Lower lobe of right lung (tissue), 2 donors: ENCODE measurements around the gene CHMP4B. TPM values are rescaled to one million over a fixed set of nuclear protein-coding genes. Genes with fewer than 3 reads are reported as not detected.

ENCODE experiments used
- ATAC-seq, 2 donors: fragments of 200-7000 bp; cut with Tn5 transposase; one replicate each; pipeline ENCODE4 v1.9.1; 2020 to 2022; ENCODE audit warnings: mild to moderate bottlenecking in 2 of 2, moderate library complexity in 2 of 2
- DNase-seq: peaks from one replicate; pipeline ENCODE4 v3.0.0-alpha.2; 2020
- H3K27ac ChIP-seq: fragments of 200-600 bp; one replicate; pipeline ENCODE4 v1.8.0; 2022
- H3K27me3 ChIP-seq: fragments of 200-600 bp; one replicate; pipeline ENCODE4 v1.8.0; 2022; ENCODE audit warnings: low read depth
- H3K36me3 ChIP-seq: fragments of 200-600 bp; one replicate; pipeline ENCODE4 v1.8.0; 2022; ENCODE audit warnings: mild to moderate bottlenecking
- H3K4me1 ChIP-seq: fragments of 200-600 bp; one replicate; pipeline ENCODE4 v1.8.0; 2022
- H3K4me3 ChIP-seq: fragments of 200-600 bp; one replicate; pipeline ENCODE4 v1.8.0; 2022; ENCODE audit warnings: mild to moderate bottlenecking
- H3K9me3 ChIP-seq: fragments of 200-600 bp; one replicate; pipeline ENCODE4 v1.8.0; 2022
- intact Hi-C: fragments of 100-400 bp; cut with DNase I; formaldehyde crosslinking; loops from one replicate; pipeline ENCODE4 v1.11.0; 2022
- total RNA-seq: library from RNA; stranded (reverse); fragmentation: NEBNext Ultra II Directional; extraction: Animal tissue kit (Norgen Biotek cat#: 25700); gene quantifications from one replicate; pipeline ENCODE4 v1.2.1, GENCODE V29; 2021
- TF ChIP-seq, protein P1 (sequence below): fragments of 200-600 bp; IDR thresholded peaks from one replicate; pipeline ENCODE4 v1.8.0; 2022; ENCODE audit warnings: antibody characterized with exemption, mild to moderate bottlenecking
- donor health status: DM: no; HTN: yes; CAD: no; lungs with severe emphysema.

Gene CHMP4B
- total RNA-seq, 1 donor from 2014 or later, result 91.2 TPM

- Histone ChIP-seq H3K9me3 (no peaks in the 10 kb centered on the region), H3K36me3 (peaks cover 4% of the 10 kb centered on the region), H3K27me3 (no peaks in the 10 kb centered on the region), H3K4me3 (peak overlapping the region; percentile 3), H3K27ac (no peak overlapping the region), H3K4me1 (peaks cover 25% of the 10 kb centered on the region)
- TF ChIP-seq, protein P1, sequence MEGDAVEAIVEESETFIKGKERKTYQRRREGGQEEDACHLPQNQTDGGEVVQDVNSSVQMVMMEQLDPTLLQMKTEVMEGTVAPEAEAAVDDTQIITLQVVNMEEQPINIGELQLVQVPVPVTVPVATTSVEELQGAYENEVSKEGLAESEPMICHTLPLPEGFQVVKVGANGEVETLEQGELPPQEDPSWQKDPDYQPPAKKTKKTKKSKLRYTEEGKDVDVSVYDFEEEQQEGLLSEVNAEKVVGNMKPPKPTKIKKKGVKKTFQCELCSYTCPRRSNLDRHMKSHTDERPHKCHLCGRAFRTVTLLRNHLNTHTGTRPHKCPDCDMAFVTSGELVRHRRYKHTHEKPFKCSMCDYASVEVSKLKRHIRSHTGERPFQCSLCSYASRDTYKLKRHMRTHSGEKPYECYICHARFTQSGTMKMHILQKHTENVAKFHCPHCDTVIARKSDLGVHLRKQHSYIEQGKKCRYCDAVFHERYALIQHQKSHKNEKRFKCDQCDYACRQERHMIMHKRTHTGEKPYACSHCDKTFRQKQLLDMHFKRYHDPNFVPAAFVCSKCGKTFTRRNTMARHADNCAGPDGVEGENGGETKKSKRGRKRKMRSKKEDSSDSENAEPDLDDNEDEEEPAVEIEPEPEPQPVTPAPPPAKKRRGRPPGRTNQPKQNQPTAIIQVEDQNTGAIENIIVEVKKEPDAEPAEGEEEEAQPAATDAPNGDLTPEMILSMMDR, result peak; percentile 80
- intact Hi-C loops, result no loop called here
- peak; percentile 67 for DNase-seq
- ATAC-seq, result peak; percentile 74 to 88
Observed at GRCh38 chr20:33862709-33863403, 51.7 kb downstream of the CHMP4B start.

- H3K9me3 ChIP-seq, result no peaks in the 10 kb centered on the region
- ATAC-seq, result no peak
- no peaks in the 10 kb centered on the region for H3K27me3 ChIP-seq
- H3K4me1 ChIP-seq, result peaks cover 23% of the 10 kb centered on the region
- TF ChIP-seq, protein P1, result no peak
- peaks cover 2% of the 10 kb centered on the region for H3K36me3 ChIP-seq
- no peak overlapping the region for H3K27ac ChIP-seq
- H3K4me3 ChIP-seq, result no peak overlapping the region
- no peak for DNase-seq
- intact Hi-C loops, result no loop called here
Observed at GRCh38 chr20:33863440-33864323, 52.5 kb downstream of the CHMP4B start.

DNA sequence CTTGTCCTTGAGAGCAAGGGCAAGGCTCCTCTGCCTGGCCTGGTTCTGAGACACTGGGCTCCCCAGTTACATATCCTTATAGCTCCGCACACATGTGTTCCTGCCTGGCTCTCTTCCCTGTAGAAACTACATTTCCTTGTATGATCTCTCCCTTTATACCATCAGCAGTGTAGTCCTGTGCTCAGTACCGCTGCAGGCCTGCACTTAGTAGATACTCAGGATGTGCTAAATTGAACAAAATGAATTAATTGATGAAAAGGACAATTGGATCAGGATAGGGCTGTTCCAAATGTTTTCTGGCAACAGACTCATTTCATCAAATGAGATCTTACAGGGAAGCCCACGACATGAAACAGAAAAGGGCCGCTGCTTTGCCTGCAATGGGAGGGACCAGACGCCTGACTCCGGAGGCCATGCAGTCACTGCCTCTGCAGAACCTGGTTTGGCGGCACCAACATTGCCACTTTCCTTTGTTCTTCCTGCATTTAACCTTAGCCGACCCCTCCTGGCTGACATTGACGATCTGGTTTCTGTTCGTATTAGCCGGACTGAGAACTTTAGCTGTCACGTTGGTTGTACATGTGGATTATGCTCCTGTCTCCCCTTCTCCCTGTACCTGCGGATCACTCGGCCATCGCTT is 53.3 kb downstream of the CHMP4B start:
- ATAC-seq (no peak), DNase-seq (no peak)
- TF ChIP-seq, protein P1, result no peak
- Histone ChIP-seq H3K36me3 (no peaks in the 10 kb centered on the region), H3K4me3 (no peak overlapping the region), H3K9me3 (no peaks in the 10 kb centered on the region), H3K27me3 (no peaks in the 10 kb centered on the region), H3K27ac (no peak overlapping the region), H3K4me1 (peaks cover 15% of the 10 kb centered on the region)
- intact Hi-C loops, result no loop called here

- TF ChIP-seq, protein P1, result no peak
- H3K27ac ChIP-seq, result no peak overlapping the region
- intact Hi-C loops, result no loop called here
- H3K36me3 ChIP-seq, result no peaks in the 10 kb centered on the region
- H3K9me3 ChIP-seq, result no peaks in the 10 kb centered on the region
- H3K4me3 ChIP-seq, result no peak overlapping the region
- ATAC-seq (no peak), DNase-seq (no peak)
- no peaks in the 10 kb centered on the region for H3K27me3 ChIP-seq
- H3K4me1 ChIP-seq, result peaks cover 10% of the 10 kb centered on the region
Observed at GRCh38 chr20:33865761-33866370, 54.7 kb downstream of the CHMP4B start.

- Histone ChIP-seq H3K4me1 (peaks cover 17% of the 10 kb centered on the region), H3K4me3 (no peak overlapping the region), H3K27ac (no peak overlapping the region), H3K36me3 (no peaks in the 10 kb centered on the region), H3K9me3 (no peaks in the 10 kb centered on the region), H3K27me3 (no peaks in the 10 kb centered on the region)
- TF ChIP-seq, protein P1, result no peak
- ATAC-seq (no peak), DNase-seq (no peak)
- intact Hi-C loops, result no loop called here
Observed at GRCh38 chr20:33866398-33867100, 55.4 kb downstream of the CHMP4B start.
